ENCODE results near the gene MIEF2. TPM values are rescaled to one million over a fixed set of nuclear protein-coding genes. Genes with fewer than 3 reads are reported as not detected.

The MIEF2 gene
- total and polyA plus RNA-seq, 2 donors (not counting 3 experiments of a cell fraction or from before 2014, with no cell fraction given) = 8.3 to 22.7 TPM

DNA sequence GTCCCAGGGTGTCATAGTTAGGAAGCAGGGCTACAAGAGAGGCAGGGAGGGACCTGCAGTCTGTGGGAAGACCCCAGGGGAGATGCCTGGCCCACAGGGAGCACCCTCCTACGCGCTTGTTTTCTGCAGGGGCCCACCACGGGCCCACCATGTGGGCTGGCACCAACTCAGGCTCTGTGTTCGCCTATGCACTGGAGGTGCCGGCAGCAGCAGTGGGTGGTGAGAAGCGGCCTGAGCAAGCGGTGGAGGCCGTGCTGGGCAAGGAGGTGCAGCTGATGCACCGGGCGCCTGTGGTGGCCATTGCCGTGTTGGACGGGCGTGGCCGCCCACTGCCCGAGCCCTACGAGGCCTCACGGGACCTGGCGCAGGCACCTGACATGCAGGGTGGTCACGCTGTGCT is 20.0 kb upstream of the MIEF2 start:
- Histone ChIP-seq H3K4me3 (replicated peaks in 1 of 3; ENCODE audit: insufficient read depth in 1 of 3, low read depth in 1 of 3, low read length in 3 of 3) (no peak overlapping the region), H3K36me3 (ENCODE audit: control insufficient read depth in 2 of 2, extremely low read depth in 1 of 2, insufficient read depth in 2 of 2, low read length in 2 of 2) (peaks cover 7 to 54% of the 10 kb centered on the region in 2 experiments), H3K27ac (ENCODE audit: insufficient read depth, low read depth, low read length) (no peak overlapping the region), H3K4me2 (ENCODE audit: insufficient read depth, low read length) (no peak overlapping the region), H3K79me2 (ENCODE audit: control insufficient read depth, insufficient read depth, low read length) (no peaks in the 10 kb centered on the region), H4K20me1 (replicated peaks; ENCODE audit: control insufficient read depth, extremely low read depth, insufficient read depth, low read length) (no peaks in the 10 kb centered on the region), H3K9me3 (replicated peaks; ENCODE audit: control insufficient read depth, insufficient read depth, low read length) (no peaks in the 10 kb centered on the region), H3K9me1 (replicated peaks; ENCODE audit: control insufficient read depth, extremely low read depth, insufficient read depth, low read length) (no peaks in the 10 kb centered on the region), H3K4me1 (ENCODE audit: control insufficient read depth, extremely low read depth, insufficient read depth, low read length) (peaks cover 9% of the 10 kb centered on the region), H3K27me3 (ENCODE audit: control insufficient read depth in 2 of 2, insufficient read depth in 2 of 2, low read length in 2 of 2) (no peaks in the 10 kb centered on the region), H2AFZ (ENCODE audit: low read depth, low read length) (no peak overlapping the region), H3K9ac (replicated peaks; ENCODE audit: extremely low read depth, insufficient read depth, low read length) (no peak overlapping the region)
- FAIRE-seq (no peak), DNase-seq (ENCODE audit: low read depth, low spot score) (no peak)
- intact Hi-C loops (cut with micrococcal nuclease) = no loop called here
- no peak for TF ChIP-seq MYC (IDR thresholded peaks at IDR 0.05; ENCODE audit: low read depth, low read length)
- TF ChIP-seq FOS (IDR thresholded peaks at IDR 0.05; ENCODE audit: borderline replicate concordance, insufficient read depth, low read length) = no peak
- TF ChIP-seq POLR2A (IDR thresholded peaks at IDR 0.05; ENCODE audit: low read depth, low read length) = no peak
- no peak for TF ChIP-seq EZH2 (IDR thresholded peaks at IDR 0.05; ENCODE audit: borderline replicate concordance, low read depth, low read length, severe bottlenecking)
- TF ChIP-seq, protein P1, sequence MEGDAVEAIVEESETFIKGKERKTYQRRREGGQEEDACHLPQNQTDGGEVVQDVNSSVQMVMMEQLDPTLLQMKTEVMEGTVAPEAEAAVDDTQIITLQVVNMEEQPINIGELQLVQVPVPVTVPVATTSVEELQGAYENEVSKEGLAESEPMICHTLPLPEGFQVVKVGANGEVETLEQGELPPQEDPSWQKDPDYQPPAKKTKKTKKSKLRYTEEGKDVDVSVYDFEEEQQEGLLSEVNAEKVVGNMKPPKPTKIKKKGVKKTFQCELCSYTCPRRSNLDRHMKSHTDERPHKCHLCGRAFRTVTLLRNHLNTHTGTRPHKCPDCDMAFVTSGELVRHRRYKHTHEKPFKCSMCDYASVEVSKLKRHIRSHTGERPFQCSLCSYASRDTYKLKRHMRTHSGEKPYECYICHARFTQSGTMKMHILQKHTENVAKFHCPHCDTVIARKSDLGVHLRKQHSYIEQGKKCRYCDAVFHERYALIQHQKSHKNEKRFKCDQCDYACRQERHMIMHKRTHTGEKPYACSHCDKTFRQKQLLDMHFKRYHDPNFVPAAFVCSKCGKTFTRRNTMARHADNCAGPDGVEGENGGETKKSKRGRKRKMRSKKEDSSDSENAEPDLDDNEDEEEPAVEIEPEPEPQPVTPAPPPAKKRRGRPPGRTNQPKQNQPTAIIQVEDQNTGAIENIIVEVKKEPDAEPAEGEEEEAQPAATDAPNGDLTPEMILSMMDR (IDR thresholded peaks at IDR 0.05; ENCODE audit: extremely low read depth in 1 of 2, insufficient read depth in 1 of 2, low read depth in 1 of 2, low read length in 2 of 2) = no peak
- TF ChIP-seq GATA2 (IDR thresholded peaks at IDR 0.05; ENCODE audit: insufficient read depth, insufficient read length, low read depth, low read length) = no peak
- TF ChIP-seq, protein P2, sequence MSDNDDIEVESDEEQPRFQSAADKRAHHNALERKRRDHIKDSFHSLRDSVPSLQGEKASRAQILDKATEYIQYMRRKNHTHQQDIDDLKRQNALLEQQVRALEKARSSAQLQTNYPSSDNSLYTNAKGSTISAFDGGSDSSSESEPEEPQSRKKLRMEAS (IDR thresholded peaks at IDR 0.05; ENCODE audit: insufficient read depth, insufficient read length) = no peak
- TF ChIP-seq JUN (IDR thresholded peaks at IDR 0.05; ENCODE audit: borderline replicate concordance, insufficient read depth, insufficient read length, low read depth) = no peak
- TF ChIP-seq POLR2AphosphoS5 (IDR thresholded peaks at IDR 0.05; ENCODE audit: insufficient read depth, low read depth, low read length) = no peak
- POLR2A ChIA-PET = no interaction called here
- CTCF ChIA-PET = no interaction called here
- BruUV-seq (replicated peaks) = no TSS peak
- dilution Hi-C loops (cut with MboI; ENCODE audit: extremely low pct_ligation_motif_present, low sequenced_read_pairs) = no loop called here
